WTC11 (cell line): ENCODE measurements around the gene GSG1L. TPM values are rescaled to one million over a fixed set of nuclear protein-coding genes. Genes with fewer than 3 reads are reported as not detected.

Experiments
- ATAC-seq: fragments of 200-7000 bp; cut with Tn5 transposase; 2 replicates; pipeline ENCODE4 v1.10.0; 2021; ENCODE audit warnings: mild to moderate bottlenecking, moderate library complexity
- CTCF ChIA-PET: fragments of 300-600 bp; sonication (Branson Sonifier 250); formaldehyde crosslinking; loops from one replicate; lab custom pipeline; 2021; ENCODE audit warnings: antibody characterized with exemption; lab: Charles Lee
- POLR2A ChIA-PET: fragments of 350-600 bp; sonication (Branson Sonifier 250); formaldehyde crosslinking; loops from one replicate; lab custom pipeline; 2021; ENCODE audit warnings: antibody characterized with exemption; lab: Charles Lee
- DNase-seq: peaks from one replicate; pipeline ENCODE4 v3.0.0; 2021; ENCODE audit warnings: low spot score
- H3K27ac Mint-ChIP-seq: 2 replicates; pipeline ENCODE4 v1.8.0; 2021; ENCODE audit warnings: mixed read lengths
- H3K27me3 Mint-ChIP-seq: 2 replicates; pipeline ENCODE4 v1.8.0; 2021; ENCODE audit warnings: low read depth, mild to moderate bottlenecking, moderate library complexity, mixed read lengths
- H3K36me3 Mint-ChIP-seq: 2 replicates; pipeline ENCODE4 v1.8.0; 2021; ENCODE audit warnings: mixed read lengths
- H3K4me1 Mint-ChIP-seq: 2 replicates; pipeline ENCODE4 v1.8.0; 2022; ENCODE audit warnings: mixed read lengths
- H3K4me3 Mint-ChIP-seq: 2 replicates; pipeline ENCODE4 v1.8.0; 2021; ENCODE audit warnings: mild to moderate bottlenecking, moderate library complexity, mixed read lengths
- H3K9me3 Mint-ChIP-seq: 2 replicates; pipeline ENCODE4 v1.8.0; 2021; ENCODE audit warnings: mixed read lengths
- ATF6 ChIP-seq: sonication (generic); formaldehyde crosslinking; IDR thresholded peaks from 2 replicates; pipeline ENCODE4 v1.8.1; 2023; ENCODE audit warnings: mild to moderate bottlenecking, missing genetic modification reagents
- CREB1 ChIP-seq: sonication (generic); formaldehyde crosslinking; IDR thresholded peaks from 2 replicates; pipeline ENCODE4 v1.8.0; 2023; ENCODE audit warnings: mild to moderate bottlenecking, missing genetic modification reagents
- E2F4 ChIP-seq: sonication (generic); formaldehyde crosslinking; IDR thresholded peaks from 2 replicates; pipeline ENCODE4 v1.8.1; 2022; ENCODE audit warnings: low read depth, mild to moderate bottlenecking, moderate library complexity, missing genetic modification reagents, borderline replicate concordance
- E2F5 ChIP-seq: sonication (generic); formaldehyde crosslinking; IDR thresholded peaks from 2 replicates; pipeline ENCODE4 v1.8.1; 2022; ENCODE audit warnings: mild to moderate bottlenecking, moderate library complexity, missing genetic modification reagents
- ERG ChIP-seq: fragments of 250-450 bp; sonication (Bioruptor Pico); IDR thresholded peaks from 2 replicates; pipeline ENCODE4 v1.8.0; 2021; ENCODE audit warnings: mild to moderate bottlenecking
- HMGA2 ChIP-seq: fragments of 250-450 bp; sonication (Bioruptor Pico); IDR thresholded peaks from 2 replicates; pipeline ENCODE4 v1.4.0; 2021; ENCODE audit warnings: mild to moderate bottlenecking, moderate library complexity
- IRF1 ChIP-seq: sonication (generic); formaldehyde crosslinking; IDR thresholded peaks from 2 replicates; pipeline ENCODE4 v1.8.0; 2023; ENCODE audit warnings: missing genetic modification reagents
- KAT7 ChIP-seq: sonication (generic); formaldehyde crosslinking; IDR thresholded peaks from 2 replicates; pipeline ENCODE4 v1.8.1; 2023; ENCODE audit warnings: missing genetic modification reagents, mild to moderate bottlenecking, borderline replicate concordance
- MAX ChIP-seq: sonication (generic); formaldehyde crosslinking; IDR thresholded peaks from 2 replicates; pipeline ENCODE4 v1.8.0; 2022; ENCODE audit warnings: mild to moderate bottlenecking, missing genetic modification reagents
- NFATC4 ChIP-seq: fragments of 250-450 bp; sonication (Bioruptor Pico); IDR thresholded peaks from 2 replicates; pipeline ENCODE4 v1.9.0; 2021; ENCODE audit warnings: mild to moderate bottlenecking
- NFE2L1 ChIP-seq: sonication (generic); formaldehyde crosslinking; IDR thresholded peaks from 2 replicates; pipeline ENCODE4 v1.8.1; 2023; ENCODE audit warnings: missing genetic modification reagents
- OVOL2 ChIP-seq: fragments of 250-450 bp; sonication (Bioruptor Pico); IDR thresholded peaks from 2 replicates; pipeline ENCODE4 v1.9.0; 2021; ENCODE audit warnings: mild to moderate bottlenecking, borderline replicate concordance
- SMAD3 ChIP-seq: sonication (generic); formaldehyde crosslinking; IDR thresholded peaks from 2 replicates; pipeline ENCODE4 v1.8.0; 2022; ENCODE audit warnings: missing genetic modification reagents, mild to moderate bottlenecking, borderline replicate concordance
- SOX15 ChIP-seq: fragments of 250-450 bp; sonication (Bioruptor Pico); IDR thresholded peaks from 2 replicates; pipeline ENCODE4 v1.9.0; 2021; ENCODE audit warnings: mild to moderate bottlenecking
- SP1 ChIP-seq: sonication (generic); formaldehyde crosslinking; conservative IDR thresholded peaks from 2 replicates; pipeline ENCODE4 v1.8.1; 2022; ENCODE audit warnings: missing genetic modification reagents
- ZBTB43 ChIP-seq: sonication (generic); formaldehyde crosslinking; IDR thresholded peaks from 2 replicates; pipeline ENCODE4 v1.8.1; 2023; ENCODE audit warnings: mild to moderate bottlenecking, missing genetic modification reagents
- ZNF138 ChIP-seq: sonication (generic); formaldehyde crosslinking; conservative IDR thresholded peaks from 2 replicates; pipeline ENCODE4 v1.8.1; 2022; ENCODE audit warnings: mild to moderate bottlenecking, moderate library complexity, missing genetic modification reagents
- ZNF219 ChIP-seq: sonication (generic); formaldehyde crosslinking; IDR thresholded peaks from 2 replicates; pipeline ENCODE4 v1.8.0; 2023; ENCODE audit warnings: missing genetic modification reagents, mild to moderate bottlenecking, borderline replicate concordance
- ZNF512 ChIP-seq: sonication (generic); formaldehyde crosslinking; IDR thresholded peaks from 2 replicates; pipeline ENCODE4 v1.8.1; 2022; ENCODE audit warnings: missing genetic modification reagents, borderline replicate concordance
- total RNA-seq: library from RNA; stranded (reverse); gene quantifications from 3 replicates; pipeline ENCODE4 v1.2.3, GENCODE V29; 2021

Gene GSG1L
- total RNA-seq, 1 experiment from 2014 or later, result 0.28 TPM

- H3K4me1 Mint-ChIP-seq, result peaks cover 5% of the 10 kb centered on the region
- CTCF ChIA-PET, result no interaction called here
- H3K27ac Mint-ChIP-seq, result no peak overlapping the region
- TF ChIP-seq ZNF219 (CRISPR knock-in tag), result no peak
- TF ChIP-seq KAT7 (CRISPR knock-in tag), result no peak
- no peak for TF ChIP-seq SOX15
- no peak for TF ChIP-seq OVOL2
- TF ChIP-seq ERG (CRISPR knock-in tag), result no peak
- no peak for TF ChIP-seq MAX
- no peak for TF ChIP-seq ZBTB43 (CRISPR knock-in tag)
- TF ChIP-seq ATF6 (CRISPR knock-in tag), result no peak
- no peak for TF ChIP-seq ZNF138 (CRISPR knock-in tag)
- TF ChIP-seq E2F5 (CRISPR knock-in tag), result no peak
- no peak for TF ChIP-seq E2F4
- TF ChIP-seq SP1 (CRISPR knock-in tag), result no peak
- TF ChIP-seq HMGA2 (CRISPR knock-in tag), result no peak
- TF ChIP-seq SMAD3 (CRISPR knock-in tag), result no peak
- TF ChIP-seq CREB1, result no peak
- TF ChIP-seq NFATC4 (CRISPR knock-in tag), result no peak
- TF ChIP-seq ZNF512 (CRISPR knock-in tag), result no peak
- no peak for TF ChIP-seq IRF1
- TF ChIP-seq NFE2L1 (CRISPR knock-in tag), result no peak
- ATAC-seq, result no peak
- H3K9me3 Mint-ChIP-seq, result no peaks in the 10 kb centered on the region
- no peaks in the 10 kb centered on the region for H3K36me3 Mint-ChIP-seq
- no peaks in the 10 kb centered on the region; the same call in none of the 2 replicates for H3K27me3 Mint-ChIP-seq
- POLR2A ChIA-PET, result no interaction called here
- DNase-seq, result no peak
- H3K4me3 Mint-ChIP-seq, result no peak overlapping the region
These were observed 29.6 kb downstream of the GSG1L start for GRCh38 chr16:28033870-28034269.
